ENCODE data around the gene ETFA.

Gene ETFA

DNA sequence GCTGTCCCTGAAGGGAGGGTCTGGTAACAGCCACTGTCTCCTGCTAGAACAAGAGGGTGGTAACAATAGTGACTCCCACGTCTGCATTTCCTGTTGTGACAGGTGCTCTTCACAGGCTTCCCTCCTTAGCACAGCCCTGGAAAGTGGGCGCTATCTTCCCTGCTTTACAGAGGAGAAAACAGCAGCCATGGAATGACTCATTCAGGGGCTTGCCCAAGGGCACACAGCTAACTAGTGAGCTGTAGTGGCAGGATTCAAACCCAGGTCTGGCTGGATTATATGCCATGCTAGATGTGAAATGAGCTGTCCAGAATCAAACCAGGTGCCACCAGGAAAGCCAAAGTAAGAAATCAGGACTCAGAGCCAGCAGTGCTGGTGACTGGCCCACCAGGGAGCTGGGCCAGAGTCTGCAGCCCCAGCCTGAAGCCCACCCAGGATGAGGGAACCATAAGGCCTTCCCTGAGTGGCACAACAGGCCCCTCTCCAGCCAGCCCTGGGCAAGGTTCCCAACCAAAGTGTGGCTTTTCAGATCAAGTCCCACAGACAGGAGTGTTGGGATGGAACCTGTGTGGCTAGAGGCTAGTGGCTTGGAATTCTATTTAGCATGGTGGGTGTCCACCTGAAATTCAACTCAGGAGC is 102.4 kb downstream of the ETFA start:
- peaks cover 0 to 79% of the 10 kb centered on the region in 2 experiments; a peak in 1 of 3 replicates for H3K36me3 ChIP-seq (ENCODE audit: control insufficient read depth in 2 of 2, insufficient read depth in 1 of 2, low read length in 2 of 2)
- no peaks in the 10 kb centered on the region for H3K9me3 ChIP-seq (ENCODE audit: control insufficient read depth, insufficient read depth, low read depth, low read length)
- CTCF ChIA-PET, result interaction anchor here (0.6 kb wide), 2 partner anchors 19 to 1477 kb away, joined by 5 to 6 read pairs; no protein-coding TSS in a partner anchor
- H3K27ac ChIP-seq (ENCODE audit: extremely low read depth, low read depth, low read length), result no peak overlapping the region
- no peak overlapping the region for H3K4me3 ChIP-seq (ENCODE audit: low read depth, low read length)
- POLR2A ChIA-PET, result no interaction called here
- no peaks in the 10 kb centered on the region for H3K4me1 ChIP-seq (ENCODE audit: control insufficient read depth, insufficient read depth, low read length)
- TF ChIP-seq ZNF138 (tag by site-specific recombination; IDR thresholded peaks at IDR 0.05; ENCODE audit: borderline replicate concordance), result no peak
- no peak for TF ChIP-seq ZBTB17 (tag by site-specific recombination; IDR thresholded peaks at IDR 0.05)
- TF ChIP-seq ZNF341 (tag by site-specific recombination; IDR thresholded peaks at IDR 0.05; ENCODE audit: low read depth), result peak; percentile 52; the same call in 1 of the 2 replicates
- no peak for TF ChIP-seq ZNF510 (tag by site-specific recombination; IDR thresholded peaks at IDR 0.05; ENCODE audit: insufficient replicate concordance)
- TF ChIP-seq ZNF561 (tag by site-specific recombination; IDR thresholded peaks at IDR 0.05; ENCODE audit: borderline replicate concordance), result no peak
- TF ChIP-seq, protein P1, sequence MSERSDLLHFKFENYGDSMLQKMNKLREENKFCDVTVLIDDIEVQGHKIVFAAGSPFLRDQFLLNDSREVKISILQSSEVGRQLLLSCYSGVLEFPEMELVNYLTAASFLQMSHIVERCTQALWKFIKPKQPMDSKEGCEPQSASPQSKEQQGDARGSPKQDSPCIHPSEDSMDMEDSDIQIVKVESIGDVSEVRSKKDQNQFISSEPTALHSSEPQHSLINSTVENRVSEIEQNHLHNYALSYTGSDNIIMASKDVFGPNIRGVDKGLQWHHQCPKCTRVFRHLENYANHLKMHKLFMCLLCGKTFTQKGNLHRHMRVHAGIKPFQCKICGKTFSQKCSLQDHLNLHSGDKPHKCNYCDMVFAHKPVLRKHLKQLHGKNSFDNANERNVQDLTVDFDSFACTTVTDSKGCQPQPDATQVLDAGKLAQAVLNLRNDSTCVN (tag by site-specific recombination; optimal IDR thresholded peaks at IDR 0.05), result no peak
- no peak for TF ChIP-seq GLIS1 (tag by site-specific recombination; IDR thresholded peaks at IDR 0.05)
- TF ChIP-seq ZNF600 (tag by site-specific recombination; IDR thresholded peaks at IDR 0.05), result no peak
- TF ChIP-seq ZBTB1 (tag by site-specific recombination; IDR thresholded peaks at IDR 0.05), result no peak
- TF ChIP-seq WT1 (tag by site-specific recombination; IDR thresholded peaks at IDR 0.05), result peak; percentile 39; the same call in 1 of the 2 replicates
- no peak for TF ChIP-seq ZNF664 (tag by site-specific recombination; IDR thresholded peaks at IDR 0.05)
- TF ChIP-seq, protein P2, sequence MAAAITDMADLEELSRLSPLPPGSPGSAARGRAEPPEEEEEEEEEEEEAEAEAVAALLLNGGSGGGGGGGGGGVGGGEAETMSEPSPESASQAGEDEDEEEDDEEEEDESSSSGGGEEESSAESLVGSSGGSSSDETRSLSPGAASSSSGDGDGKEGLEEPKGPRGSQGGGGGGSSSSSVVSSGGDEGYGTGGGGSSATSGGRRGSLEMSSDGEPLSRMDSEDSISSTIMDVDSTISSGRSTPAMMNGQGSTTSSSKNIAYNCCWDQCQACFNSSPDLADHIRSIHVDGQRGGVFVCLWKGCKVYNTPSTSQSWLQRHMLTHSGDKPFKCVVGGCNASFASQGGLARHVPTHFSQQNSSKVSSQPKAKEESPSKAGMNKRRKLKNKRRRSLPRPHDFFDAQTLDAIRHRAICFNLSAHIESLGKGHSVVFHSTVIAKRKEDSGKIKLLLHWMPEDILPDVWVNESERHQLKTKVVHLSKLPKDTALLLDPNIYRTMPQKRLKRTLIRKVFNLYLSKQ (tag by site-specific recombination; IDR thresholded peaks at IDR 0.05; ENCODE audit: borderline replicate concordance), result no peak
- TF ChIP-seq ZFHX2 (tag by site-specific recombination; conservative IDR thresholded peaks at IDR 0.05), result peak; percentile 45
- TF ChIP-seq, protein P3, sequence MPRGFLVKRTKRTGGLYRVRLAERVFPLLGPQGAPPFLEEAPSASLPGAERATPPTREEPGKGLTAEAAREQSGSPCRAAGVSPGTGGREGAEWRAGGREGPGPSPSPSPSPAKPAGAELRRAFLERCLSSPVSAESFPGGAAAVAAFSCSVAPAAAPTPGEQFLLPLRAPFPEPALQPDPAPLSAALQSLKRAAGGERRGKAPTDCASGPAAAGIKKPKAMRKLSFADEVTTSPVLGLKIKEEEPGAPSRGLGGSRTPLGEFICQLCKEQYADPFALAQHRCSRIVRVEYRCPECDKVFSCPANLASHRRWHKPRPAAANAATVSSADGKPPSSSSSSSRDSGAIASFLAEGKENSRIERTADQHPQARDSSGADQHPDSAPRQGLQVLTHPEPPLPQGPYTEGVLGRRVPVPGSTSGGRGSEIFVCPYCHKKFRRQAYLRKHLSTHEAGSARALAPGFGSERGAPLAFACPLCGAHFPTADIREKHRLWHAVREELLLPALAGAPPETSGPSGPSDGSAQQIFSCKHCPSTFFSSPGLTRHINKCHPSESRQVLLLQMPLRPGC (tag by site-specific recombination; IDR thresholded peaks at IDR 0.05), result no peak
- TF ChIP-seq EGR2 (tag by site-specific recombination; IDR thresholded peaks at IDR 0.05; ENCODE audit: low read depth), result peak; percentile 44; the same call in 1 of the 2 replicates
- TF ChIP-seq MZF1 (tag by site-specific recombination; IDR thresholded peaks at IDR 0.05; ENCODE audit: borderline replicate concordance), result no peak

DNA sequence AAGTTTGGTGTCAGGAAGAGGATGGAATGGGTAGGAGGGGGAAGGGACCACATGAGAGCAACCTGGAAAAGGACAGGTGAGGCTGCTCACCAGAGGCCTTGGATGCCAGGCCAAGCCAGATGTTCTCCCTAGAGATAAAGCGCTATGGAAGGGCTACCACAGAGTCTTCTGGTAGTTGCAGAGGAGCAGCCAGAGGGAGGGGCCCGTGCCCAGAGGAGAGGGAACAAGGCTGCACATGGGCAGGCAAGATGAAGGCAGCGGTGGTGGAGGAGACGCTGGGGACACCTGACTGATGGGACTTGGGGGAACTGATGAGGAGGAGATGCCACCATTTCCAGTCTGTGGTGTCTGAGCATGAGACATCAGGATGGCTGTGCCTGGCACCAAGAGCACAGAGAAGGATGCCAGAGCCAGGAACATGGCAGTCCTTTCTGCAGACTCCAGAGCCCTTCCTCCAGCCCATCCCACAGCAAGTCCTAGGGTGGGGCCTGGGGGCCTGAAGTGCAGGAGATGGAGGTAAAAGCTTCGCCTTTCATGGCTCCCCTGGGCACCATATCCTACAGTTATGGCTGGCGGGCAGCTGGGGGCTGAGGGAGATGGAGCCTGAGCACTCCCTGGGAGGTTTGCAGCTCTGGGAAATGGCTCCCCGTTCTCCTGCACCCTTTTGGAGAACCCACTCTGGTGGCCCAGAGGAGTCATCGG is 103.0 kb downstream of the ETFA start:
- H3K27ac ChIP-seq (ENCODE audit: extremely low read depth, low read depth, low read length), result no peak overlapping the region
- no peaks in the 10 kb centered on the region for H3K9me3 ChIP-seq (ENCODE audit: control insufficient read depth, insufficient read depth, low read depth, low read length)
- peaks cover 0 to 76% of the 10 kb centered on the region in 2 experiments; a peak in 1 of 3 replicates for H3K36me3 ChIP-seq (ENCODE audit: control insufficient read depth in 2 of 2, insufficient read depth in 1 of 2, low read length in 2 of 2)
- CTCF ChIA-PET, result interaction anchor here (0.6 kb wide), 3 partner anchors 18 to 735 kb away, joined by 3 to 6 read pairs (median 4); no protein-coding TSS in a partner anchor
- TF ChIP-seq ZNF670 (tag by site-specific recombination; IDR thresholded peaks at IDR 0.05; ENCODE audit: low read depth), result no peak
- peak; percentile 49; the same call in 1 of the 2 replicates for TF ChIP-seq ZBTB17 (tag by site-specific recombination; IDR thresholded peaks at IDR 0.05)
- no peak for TF ChIP-seq ZNF426 (tag by site-specific recombination; IDR thresholded peaks at IDR 0.05)
- peak; percentile 39; the same call in 1 of the 2 replicates for TF ChIP-seq GLIS1 (tag by site-specific recombination; IDR thresholded peaks at IDR 0.05)
- TF ChIP-seq ZNF501 (tag by site-specific recombination; IDR thresholded peaks at IDR 0.05), result no peak
- TF ChIP-seq ZNF664 (tag by site-specific recombination; IDR thresholded peaks at IDR 0.05), result no peak
- TF ChIP-seq ZNF394 (tag by site-specific recombination; IDR thresholded peaks at IDR 0.05; ENCODE audit: borderline replicate concordance), result no peak
- TF ChIP-seq ZNF843 (tag by site-specific recombination; IDR thresholded peaks at IDR 0.05), result no peak
- TF ChIP-seq, protein P4, sequence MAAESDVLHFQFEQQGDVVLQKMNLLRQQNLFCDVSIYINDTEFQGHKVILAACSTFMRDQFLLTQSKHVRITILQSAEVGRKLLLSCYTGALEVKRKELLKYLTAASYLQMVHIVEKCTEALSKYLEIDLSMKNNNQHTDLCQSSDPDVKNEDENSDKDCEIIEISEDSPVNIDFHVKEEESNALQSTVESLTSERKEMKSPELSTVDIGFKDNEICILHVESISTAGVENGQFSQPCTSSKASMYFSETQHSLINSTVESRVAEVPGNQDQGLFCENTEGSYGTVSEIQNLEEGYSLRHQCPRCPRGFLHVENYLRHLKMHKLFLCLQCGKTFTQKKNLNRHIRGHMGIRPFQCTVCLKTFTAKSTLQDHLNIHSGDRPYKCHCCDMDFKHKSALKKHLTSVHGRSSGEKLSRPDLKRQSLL (tag by site-specific recombination; IDR thresholded peaks at IDR 0.05), result 0 out of 2 replicates have a peak, but pooled peaks have one; percentile 14
- H3K4me1 ChIP-seq (ENCODE audit: control insufficient read depth, insufficient read depth, low read length), result no peaks in the 10 kb centered on the region
- H3K4me3 ChIP-seq (ENCODE audit: low read depth, low read length), result no peak overlapping the region
- POLR2A ChIA-PET, result no interaction called here

Measured in HEK293 (cell line).